ENCODE measurements around the gene ERN1.

GRCh38 chr17:64126918-64127317 lies 3.0 kb downstream of the ERN1 start:
- no peak for TF ChIP-seq POLR2AphosphoS5 (IDR thresholded peaks at IDR 0.05; ENCODE audit: borderline replicate concordance, low read depth, low read length)
- no peak for TF ChIP-seq EZH2 (IDR thresholded peaks at IDR 0.05)
